CD4-positive, alpha-beta T cell treated with Interleukin-10 for 1 hour (primary cell): ENCODE results near the gene NPIPB2.
A peak's percentile ranks its signal among the peaks of the same experiment; 100 is the strongest.
"Not testable (repeated sequence)": the region's sequence is repeated elsewhere in the genome, so short reads cannot be mapped to it uniquely, and the experiment has no call there.

ENCODE experiments used
- DNase-seq: peaks from one replicate; pipeline ENCODE4 v3.0.0-alpha.2; 2020

NPIPB2 gene

DNA sequence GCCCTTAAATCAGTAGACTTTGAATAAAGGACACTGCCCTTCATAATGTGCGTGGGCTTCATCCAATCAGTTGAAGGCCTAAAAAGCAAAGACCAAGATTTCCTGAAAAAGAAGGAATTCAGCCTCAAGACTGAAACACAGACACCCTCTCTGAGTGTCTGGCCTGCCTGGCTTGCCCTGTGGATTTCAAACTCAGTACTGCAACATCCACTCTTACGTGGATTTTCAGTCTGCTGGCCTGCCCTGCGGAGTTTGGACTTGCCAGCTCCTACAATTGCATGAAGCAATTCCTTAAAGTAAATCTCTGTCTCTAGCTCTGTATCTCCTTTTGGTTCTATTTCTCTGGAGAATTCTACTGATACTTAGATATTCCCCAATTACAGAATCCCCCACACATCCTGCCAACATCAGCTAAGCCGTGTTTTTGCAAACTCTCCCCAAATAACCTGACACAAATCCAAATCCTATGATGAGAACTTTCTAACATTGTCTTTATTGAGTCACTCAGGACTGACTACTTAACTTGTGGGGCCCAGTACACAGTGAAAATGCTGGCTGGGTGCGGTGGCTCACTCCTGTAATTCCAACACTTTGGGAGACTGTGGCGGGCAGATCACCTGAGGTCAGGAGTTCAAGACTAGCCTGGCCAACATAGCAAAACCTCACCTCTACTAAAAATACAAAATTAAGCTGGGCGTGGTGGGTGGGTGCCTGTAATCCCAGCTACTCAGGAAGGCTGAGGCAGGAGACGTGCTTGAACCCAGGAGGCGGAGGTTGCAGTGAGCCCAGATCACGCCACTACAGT, 15.9 kb upstream of the NPIPB2 start:
- DNase-seq = no peak

DNA sequence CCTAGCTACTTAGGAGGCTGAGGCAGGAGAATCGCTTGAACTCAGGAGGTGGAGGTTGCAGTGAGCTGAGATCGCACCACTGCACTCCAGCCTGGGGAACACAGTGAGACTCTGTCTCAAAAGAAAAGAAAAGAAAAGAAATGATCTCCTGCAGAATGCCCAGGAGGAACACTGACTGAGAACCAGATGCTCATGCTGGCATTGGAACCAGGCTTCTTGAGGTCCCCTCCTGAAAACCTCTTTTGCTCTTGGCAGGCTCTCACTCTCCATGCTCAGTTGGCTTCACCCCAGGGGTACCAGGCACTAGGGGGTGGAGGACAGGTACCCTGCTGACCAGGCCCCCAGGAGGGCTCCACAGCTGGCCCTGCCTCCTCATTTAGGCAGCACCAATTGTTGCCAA, 14.7 kb upstream of the NPIPB2 start:
- no peak for DNase-seq

DNA sequence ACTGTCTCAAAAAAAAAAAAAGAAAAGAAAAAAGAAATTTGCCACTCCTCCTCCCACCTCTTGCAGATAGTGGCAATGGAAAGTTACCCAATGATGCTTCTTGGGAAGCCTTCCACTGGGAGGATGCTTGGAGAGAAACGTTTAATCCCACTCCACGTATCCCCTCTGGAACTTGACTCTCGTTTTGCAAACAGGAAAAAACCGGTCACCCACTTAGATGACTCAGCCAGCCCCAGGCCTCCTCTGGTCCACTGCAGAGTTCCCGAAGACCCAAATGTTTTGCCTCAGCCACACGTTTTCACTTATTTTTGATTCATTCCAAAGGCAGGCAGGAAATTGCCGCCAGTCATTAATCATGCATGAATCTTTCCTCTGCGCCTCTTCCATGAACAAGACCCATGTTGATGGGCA, 13.9 kb upstream of the NPIPB2 start:
- DNase-seq = no peak

DNA sequence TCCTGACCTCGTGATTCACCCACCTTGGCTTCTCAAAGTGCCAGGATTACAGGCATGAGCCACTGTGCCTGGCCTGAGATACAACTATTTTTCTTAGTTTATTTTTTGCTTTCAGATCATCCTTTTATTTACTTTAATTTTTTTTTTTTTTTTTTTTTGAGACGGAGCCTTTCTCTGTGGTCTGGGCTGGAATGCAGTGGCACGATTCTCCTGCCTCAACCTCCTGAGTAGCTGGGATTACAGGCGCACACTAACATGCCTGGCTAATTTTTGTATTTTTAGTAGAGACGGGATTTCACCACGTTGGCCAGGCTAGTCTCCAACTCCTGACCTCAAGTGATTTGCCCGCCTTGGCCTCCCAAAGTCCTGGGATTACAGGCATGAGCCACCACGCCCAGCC, 11.7 kb upstream of the NPIPB2 start:
- not testable (repeated sequence) for DNase-seq

DNA sequence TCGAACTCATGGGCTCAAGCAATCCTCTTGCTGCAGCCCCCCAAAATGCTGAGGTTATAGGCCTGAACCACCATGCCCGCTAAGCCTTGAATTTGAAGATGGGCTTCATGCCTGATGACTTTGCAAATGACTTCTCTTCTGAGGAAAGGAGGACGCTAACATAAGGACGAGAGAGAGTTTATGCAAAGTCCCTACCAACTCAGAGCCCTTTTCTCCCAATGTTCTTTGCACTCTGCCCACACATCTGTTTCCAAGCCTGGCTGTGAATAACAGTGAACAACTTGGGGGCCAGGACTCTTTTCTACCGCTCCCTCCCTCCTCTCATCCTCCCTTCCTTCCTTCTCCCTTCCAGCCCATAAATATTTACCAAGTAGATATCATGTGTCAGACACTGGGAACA, 8.5 kb upstream of the NPIPB2 start:
- no peak for DNase-seq

DNA sequence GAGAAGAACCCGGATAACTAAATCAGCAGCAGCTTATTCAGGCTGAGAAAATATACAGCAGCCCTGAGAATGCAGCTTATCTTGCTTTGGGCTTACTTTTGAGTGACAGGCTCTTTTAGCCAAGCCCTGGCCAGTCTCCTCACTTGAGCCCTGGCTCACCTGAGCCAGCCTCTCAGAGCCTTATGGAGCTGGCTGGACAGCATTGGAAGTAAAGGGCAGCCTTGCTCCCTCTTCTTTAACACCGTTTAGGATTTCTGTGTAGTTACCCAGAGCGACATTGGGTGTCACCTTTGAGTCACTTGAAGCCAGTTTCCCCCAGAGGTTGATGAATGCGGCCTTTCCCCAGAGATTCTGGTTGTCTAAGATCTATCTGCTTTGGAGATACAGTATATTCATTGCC, 7.7 kb upstream of the NPIPB2 start:
- peak; percentile 15 for DNase-seq

DNA sequence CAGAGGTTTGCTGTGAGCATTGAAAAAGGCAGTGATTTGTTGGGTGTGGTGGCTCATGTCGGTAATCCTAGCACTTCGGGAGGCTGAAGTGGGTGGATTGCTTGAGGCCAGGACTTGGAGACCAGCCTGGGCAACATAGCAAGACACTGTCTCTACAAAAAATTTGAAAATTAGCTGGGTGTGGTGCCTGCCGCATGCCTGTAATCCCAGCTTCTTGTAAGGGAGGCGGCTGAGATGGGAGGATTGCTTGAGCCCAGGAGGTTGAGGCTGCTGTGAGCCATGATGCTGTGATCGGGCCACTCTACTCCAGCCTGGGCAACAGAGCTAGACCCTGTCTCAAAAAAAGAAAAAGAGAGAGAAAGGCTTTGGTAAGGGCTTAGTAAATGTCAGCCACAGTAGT, 7.0 kb upstream of the NPIPB2 start:
- no peak for DNase-seq

DNA sequence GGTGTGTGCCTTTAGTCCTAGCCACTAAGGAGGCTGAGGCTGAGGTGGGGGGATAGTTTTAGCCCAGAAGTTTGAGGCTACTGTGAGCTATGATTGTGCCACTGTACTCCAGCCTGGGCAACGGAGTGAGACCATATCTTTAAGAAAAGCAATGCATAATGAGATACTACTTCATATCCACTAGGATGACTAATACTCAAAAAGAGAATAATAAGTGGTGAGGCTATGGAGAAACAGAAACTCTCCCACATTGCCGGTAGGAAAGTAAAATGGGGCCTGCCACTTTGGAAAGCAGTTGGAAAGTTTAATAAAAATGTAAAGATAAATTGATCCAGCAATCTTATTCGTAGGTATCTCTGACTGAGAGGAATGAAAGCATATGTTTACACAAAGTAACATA, 4.6 kb upstream of the NPIPB2 start:
- DNase-seq = no peak

DNA sequence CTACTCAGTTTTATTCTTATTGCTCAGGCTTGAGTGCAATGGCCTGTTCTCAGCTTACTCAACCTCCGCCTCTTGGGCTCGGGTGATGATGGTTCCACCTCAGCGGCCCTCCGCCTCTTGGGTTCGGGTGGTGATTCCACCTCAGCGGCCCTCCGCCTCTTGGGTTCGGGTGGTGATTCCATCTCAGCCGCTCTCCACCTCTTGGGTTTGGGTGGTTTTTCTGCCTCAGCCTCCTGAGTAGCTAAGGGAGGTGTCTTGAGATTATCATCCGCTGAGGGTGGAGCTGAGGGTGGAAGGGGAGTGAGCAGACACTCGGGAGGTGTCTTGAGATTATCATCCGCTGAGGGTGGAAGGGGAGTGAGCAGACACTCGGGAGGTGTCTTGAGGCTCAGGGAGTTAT, 14.5 kb downstream of the NPIPB2 start:
- DNase-seq = not testable (repeated sequence)

DNA sequence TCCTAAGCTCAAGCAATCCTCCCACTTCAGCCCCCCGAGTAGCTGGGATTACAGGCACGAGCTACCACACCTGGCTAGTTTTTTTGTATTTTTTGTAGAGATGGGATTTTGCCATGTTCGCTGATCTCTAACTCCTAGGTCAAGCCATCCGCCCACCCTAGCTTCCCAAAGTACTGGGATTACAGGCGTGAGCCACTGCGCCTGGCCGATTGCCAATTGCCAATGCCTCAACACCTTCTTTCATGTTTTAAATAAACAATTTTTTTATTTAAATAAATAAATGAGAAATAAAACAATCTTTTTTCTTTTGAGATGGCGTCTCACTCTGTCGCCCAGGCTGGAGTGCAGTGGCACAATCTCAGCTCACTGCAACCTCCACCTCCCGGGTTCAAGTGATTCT, 17.8 kb downstream of the NPIPB2 start:
- DNase-seq = not testable (repeated sequence)

DNA sequence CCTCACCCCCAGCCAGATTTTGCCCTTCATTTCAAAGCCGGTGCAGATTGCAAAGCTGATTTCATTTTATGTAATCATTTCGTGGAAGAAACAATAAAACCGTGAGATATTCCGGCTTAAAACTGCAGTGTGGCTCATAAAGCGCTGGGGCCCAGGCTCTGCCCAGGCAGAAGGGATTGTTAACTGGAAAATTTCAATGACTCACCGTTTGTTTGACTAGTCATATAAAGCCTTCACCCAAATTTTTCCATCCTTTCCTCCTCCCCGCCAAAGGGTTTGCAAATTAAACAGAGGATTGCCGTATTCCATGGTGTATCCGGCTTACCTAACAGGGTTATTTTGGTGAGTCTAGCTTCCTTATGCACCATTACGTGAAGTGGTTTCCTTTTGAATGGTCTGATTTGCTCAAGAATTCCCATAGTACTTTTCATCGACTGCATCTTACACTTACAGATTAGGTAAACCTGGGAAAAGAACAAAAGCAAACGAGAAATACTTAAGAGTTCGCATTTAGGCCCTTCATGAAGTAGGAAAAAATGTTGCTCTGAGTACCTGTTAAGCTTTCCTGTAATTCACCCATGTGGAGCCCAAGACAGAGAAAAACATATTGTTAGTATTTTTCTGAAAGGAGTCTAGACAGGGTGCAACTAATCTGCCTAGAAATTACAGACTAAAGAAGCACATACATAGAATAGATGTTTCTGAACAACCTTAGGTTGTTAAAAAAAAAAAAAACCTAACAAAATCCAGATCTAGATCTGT, 25.1 kb downstream of the NPIPB2 start:
- no peak for DNase-seq

DNA sequence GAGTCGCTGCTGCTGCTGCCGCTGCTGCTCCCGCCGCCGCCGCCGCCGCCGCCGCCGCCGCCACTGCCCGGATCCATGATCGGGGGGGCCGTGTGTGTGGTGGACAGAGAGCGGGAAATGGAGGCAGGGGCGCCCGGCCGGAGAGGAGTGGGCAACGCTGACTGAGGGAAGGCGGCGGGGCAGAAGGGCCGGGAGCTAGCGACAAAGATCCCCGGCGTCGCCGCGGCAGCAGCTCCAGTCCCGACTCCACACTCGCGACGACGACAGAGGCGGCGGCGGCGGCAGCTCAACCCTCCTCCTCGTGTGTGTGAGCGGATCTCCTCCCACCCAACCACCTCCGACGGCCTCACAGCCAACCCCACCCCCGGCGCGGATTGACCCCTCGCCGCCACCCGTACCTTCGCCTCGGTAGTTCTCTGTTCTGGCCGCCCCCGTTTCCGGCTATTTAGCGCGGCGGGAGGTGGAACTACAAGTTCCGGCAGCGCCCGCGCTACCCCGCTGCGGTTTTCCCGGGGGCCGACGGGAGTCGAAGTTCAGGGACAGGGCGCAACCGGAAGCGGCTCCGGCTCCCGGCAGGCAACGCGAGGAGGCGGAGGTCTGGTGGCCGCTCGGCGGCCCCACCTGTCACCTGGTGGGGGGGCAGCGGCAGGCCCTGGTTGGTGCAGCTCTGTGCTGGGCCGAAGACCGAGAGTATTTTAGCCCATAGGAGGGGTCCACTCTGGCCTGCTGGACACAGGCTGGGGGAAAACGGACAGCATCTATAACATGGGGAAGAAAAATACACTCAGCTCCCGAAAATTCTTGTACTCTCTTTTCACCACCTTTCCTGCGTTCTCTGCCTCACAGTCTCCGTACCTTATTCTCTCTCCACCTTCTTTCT, 26.0 kb downstream of the NPIPB2 start, which contains the start of gene GSPT1:
Gene GSPT1, minus strand, starts transcription at position 313 of the 880 bp plus-strand sequence. Its CDS starts 236 bp downstream, at position 77.
- DNase-seq = peak; percentile 99

DNA sequence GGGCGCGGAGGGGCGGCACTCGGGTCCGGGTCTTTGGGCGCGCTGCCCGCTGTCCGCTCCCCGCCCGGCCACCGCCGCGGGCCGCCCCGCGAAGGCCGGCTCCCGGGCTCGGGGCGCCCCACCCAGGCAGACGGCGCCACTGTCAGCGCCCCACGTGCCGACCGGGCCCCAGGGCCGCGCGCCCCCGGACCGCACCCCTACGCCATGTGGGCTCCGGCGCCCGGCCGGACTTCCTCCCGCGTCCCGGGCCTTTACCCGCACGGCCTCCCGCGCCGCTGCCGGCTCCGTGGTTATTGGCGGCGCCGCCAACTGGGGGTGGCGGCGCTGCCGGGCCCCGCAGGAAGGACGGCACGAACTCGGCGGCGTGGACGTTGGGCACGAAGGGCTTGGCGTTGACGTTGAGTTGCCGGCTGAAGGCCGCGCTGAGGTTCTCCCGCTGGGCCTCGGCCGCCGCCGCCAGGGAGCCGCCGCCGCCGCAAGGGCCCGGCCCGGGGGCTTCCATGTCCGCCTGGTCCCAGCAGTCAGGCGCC, 26.7 kb downstream of the NPIPB2 start:
- DNase-seq = peak; percentile 40

DNA sequence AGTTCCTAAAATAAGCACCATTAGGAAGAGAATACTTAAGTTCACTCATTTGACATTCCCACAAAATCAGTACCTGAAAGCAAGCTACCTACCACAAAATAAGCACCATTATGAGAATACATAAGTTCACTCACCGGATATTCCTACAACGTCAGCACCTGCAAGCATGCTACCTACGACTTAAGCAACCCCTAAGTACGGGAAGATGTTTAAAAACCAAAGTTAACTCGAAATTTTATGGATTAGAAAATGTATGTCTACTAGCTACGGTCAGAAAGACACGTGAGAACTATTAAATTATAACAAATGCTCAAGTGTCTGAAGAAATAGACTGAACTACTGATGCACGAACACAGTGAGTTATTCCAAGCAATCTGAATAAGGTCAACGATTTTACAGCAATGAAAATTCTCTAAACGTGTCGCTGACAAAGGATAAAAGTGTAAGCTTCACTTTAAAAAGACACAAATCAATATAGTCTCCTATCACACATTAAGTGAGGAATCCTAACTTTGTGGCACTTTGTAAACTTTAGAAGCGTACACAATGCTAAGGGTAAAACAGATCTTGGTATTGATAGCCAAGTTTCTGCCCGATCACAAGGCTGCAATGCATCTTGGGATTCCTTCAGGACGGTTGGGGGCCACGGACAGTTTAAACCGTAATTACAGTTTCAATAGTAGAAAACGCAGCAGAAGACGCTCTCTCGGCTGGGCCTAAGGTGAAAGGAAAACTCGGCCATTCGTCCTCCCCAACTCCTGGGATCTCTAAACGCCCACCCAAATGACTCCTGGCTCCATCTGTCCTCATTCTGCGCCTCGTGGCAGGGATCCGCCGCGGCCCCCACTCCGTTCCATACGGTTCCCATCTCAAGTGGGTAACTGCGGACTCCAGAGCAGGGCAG, 27.4 kb downstream of the NPIPB2 start:
- DNase-seq = peak; percentile 52

DNA sequence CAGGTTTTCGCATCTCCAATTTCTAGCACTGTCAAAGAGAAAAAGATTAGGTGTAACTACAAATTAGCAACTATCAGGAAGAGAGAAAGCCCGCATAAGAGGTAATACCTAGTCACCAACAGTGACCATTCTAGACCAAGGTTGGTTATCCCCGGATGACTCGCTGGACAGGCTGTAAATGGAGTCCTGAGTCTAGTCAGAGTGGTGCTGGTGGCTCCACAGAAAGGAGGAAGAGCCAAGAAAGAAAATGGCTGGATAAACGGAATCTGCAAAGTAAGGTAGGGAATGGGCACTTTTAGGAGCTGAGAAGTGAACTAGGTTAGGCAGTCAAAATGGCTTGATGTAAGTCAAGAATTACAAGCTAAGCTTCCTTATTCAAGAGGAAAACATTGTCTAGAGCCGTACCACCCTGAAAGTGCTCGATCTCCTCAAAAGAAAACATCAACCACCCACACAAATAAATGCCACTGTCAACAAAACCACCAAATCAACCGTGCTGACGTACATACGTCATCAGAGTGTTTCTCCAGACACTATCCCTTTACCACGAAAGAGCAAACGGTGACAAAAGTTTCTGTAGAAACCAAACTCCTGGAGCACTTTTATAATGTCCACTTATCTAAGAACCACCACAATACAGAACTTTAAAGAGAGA, 28.3 kb downstream of the NPIPB2 start:
- DNase-seq = peak; percentile 69

DNA sequence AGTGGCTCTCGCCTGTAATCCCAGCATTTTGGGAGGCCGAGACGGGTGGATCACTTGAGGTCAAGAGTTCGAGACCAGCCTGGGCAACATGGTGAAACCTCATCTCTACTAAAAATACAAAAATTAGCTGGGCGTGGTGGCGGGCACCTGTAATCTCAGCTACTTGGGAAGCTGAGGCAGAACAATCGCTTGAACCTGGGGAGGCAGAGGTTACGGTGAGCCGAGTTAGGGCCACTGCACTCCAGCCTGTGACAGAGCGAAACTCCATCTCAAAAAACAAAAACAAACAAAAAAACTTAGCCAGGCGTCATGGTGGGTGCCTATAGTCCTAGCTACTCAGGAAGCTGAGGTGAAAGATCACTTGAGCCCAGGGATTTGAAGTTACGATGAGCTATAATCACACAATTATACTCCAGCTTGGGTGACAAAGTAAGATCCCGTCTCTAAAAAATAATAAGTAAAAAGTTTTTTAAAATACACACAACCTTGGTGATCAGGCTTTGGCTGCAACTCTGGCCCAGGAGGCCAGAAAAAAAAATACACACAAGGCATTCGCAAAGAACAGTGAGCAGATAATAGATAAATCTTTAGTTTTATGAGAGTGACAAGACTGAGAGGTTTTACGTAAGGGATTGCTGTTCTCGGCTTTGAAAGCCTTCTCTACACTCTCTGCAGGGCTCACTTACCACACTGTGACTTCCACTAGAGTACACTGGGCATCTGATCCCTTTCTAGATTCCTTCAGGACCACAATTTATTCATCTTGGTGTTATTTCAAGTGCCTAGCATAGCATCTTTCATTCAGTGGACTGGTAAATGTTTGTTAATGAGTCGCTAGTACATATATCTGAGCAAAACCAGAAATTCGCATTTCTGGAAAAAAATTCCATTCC, 31.9 kb downstream of the NPIPB2 start:
- DNase-seq = no peak

DNA sequence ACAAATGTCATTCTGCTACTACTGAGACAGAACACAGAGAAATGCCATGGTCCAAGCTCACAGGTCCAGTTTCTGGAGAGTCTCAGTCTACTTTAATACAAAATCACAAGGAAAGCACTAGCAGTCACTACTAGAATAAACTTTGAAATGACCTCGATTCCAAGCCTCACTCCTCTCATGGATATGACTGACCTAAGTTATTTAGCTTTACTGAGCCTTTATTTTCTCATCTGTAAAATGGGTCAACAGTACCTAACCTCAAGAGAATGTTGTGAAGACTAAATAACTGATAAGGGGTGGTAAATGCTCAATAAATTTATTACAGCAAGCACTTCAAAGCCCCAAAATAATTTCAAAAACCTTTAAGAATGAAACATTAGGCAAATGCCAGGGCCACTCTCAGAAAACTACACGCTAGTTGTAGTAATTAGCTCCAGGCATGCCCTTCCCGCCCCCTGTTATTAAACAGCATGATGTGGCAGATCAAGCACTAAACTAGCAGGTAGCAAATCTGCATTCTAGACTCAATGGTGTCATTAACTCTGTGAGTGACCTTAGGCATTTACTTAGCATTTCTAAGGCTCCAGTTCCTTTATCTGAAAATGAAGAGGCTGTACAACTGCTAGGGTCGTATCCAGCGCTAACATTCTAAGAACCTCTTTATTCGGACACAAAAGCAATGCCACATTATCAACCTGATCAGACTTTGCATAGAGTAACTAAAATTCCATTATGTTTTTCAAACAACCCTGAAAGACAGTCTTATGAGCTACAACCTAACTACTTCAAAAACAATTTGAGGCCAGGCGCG, 34.5 kb downstream of the NPIPB2 start:
- DNase-seq = no peak

DNA sequence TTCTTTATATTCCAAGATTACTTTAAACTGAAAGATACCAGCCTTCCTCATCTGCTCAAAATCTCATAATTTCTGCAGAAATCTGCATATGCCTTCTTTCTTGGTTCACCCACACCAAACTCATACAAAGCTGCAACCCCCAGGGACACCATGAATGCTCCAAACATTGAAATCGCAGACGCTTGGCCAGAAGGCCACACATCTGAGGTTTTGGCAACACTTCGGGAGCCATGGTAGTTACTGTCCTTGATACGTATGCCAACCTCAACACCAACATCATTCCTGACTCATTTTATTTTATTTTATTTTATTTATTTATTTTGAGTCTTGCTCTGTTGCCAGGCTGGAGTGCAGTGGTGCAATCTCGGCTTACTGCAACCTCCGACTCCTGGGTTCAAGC, 37.9 kb downstream of the NPIPB2 start:
- no peak for DNase-seq

DNA sequence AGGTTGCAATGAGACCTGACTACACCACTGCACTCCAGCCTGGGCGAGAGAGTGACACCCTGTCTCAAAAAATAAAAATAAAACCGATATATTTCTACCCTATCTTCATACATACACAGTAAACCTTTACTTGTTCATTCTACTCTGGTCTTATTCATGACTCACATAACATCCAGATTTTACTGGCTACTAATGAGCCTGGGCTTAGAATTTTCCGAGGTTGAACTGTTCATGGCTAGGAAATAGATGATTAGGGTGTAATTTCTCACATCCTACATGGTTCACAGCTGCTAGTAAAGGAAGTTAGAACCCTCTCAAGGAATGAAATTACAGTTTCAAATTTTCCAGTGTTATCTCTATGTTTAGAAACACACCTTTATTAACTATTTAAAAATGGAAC, 40.8 kb downstream of the NPIPB2 start:
- DNase-seq = no peak
